RWPE2 (cell line): ENCODE measurements around the gene S100A8.

ENCODE experiments used
- ATAC-seq: fragments of 200-7000 bp; cut with Tn5 transposase; 3 replicates; pipeline ENCODE4 v1.9.1; 2021; ENCODE audit warnings: low read depth
- DNase-seq: peaks from one replicate; pipeline ENCODE4 v3.0.0-alpha.2; 2020; ENCODE audit warnings: low spot score
- H3K27ac ChIP-seq: fragments of 450-650 bp; 2 replicates; pipeline ENCODE4 v1.5.1; 2017; ENCODE audit warnings: mild to moderate bottlenecking; ENCODE audit not compliant: poor library complexity, severe bottlenecking
- H3K27me3 ChIP-seq: fragments of 250-450 bp; sonication (Bioruptor Pico); 2 replicates; pipeline ENCODE4 v1.5.1; 2021; ENCODE audit warnings: mild to moderate bottlenecking, moderate library complexity; ENCODE audit not compliant: insufficient read depth, poor library complexity, severe bottlenecking
- H3K36me3 ChIP-seq: fragments of 250-450 bp; sonication (Bioruptor Pico); 2 replicates; pipeline ENCODE4 v1.5.1; 2020; ENCODE audit warnings: low read depth, mild to moderate bottlenecking, moderate library complexity
- H3K4me1 ChIP-seq: fragments of 250-450 bp; sonication (Bioruptor Pico); 2 replicates; pipeline ENCODE4 v1.5.1; 2021; ENCODE audit warnings: mild to moderate bottlenecking, moderate library complexity; ENCODE audit not compliant: insufficient read depth, poor library complexity, severe bottlenecking
- H3K4me3 ChIP-seq: fragments of 250-450 bp; sonication (Bioruptor Pico); 2 replicates; pipeline ENCODE4 v1.5.1; 2021; ENCODE audit warnings: mild to moderate bottlenecking, moderate library complexity; ENCODE audit not compliant: severe bottlenecking
- H3K9me3 ChIP-seq: fragments of 250-450 bp; sonication (Bioruptor Pico); 2 replicates; pipeline ENCODE4 v1.5.1; 2021; ENCODE audit warnings: mild to moderate bottlenecking, moderate library complexity; ENCODE audit not compliant: severe bottlenecking
- TF ChIP-seq, protein P1 (sequence below): fragments of 450-650 bp; IDR thresholded peaks from one replicate; pipeline ENCODE4 v1.5.1; 2017; ENCODE audit warnings: mild to moderate bottlenecking, moderate library complexity; ENCODE audit not compliant: poor library complexity, severe bottlenecking

The S100A8 gene

GRCh38 chr1:153399401-153400055, 8.7 kb upstream of the S100A8 start:
- H3K36me3 ChIP-seq: no peaks in the 10 kb centered on the region
- no peaks in the 10 kb centered on the region for H3K27me3 ChIP-seq
- H3K4me3 ChIP-seq: no peak overlapping the region
- ATAC-seq: no peak
- DNase-seq: no peak
- H3K27ac ChIP-seq: no peak overlapping the region
- TF ChIP-seq, protein P1, sequence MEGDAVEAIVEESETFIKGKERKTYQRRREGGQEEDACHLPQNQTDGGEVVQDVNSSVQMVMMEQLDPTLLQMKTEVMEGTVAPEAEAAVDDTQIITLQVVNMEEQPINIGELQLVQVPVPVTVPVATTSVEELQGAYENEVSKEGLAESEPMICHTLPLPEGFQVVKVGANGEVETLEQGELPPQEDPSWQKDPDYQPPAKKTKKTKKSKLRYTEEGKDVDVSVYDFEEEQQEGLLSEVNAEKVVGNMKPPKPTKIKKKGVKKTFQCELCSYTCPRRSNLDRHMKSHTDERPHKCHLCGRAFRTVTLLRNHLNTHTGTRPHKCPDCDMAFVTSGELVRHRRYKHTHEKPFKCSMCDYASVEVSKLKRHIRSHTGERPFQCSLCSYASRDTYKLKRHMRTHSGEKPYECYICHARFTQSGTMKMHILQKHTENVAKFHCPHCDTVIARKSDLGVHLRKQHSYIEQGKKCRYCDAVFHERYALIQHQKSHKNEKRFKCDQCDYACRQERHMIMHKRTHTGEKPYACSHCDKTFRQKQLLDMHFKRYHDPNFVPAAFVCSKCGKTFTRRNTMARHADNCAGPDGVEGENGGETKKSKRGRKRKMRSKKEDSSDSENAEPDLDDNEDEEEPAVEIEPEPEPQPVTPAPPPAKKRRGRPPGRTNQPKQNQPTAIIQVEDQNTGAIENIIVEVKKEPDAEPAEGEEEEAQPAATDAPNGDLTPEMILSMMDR: no peak
- H3K9me3 ChIP-seq: no peaks in the 10 kb centered on the region
- no peaks in the 10 kb centered on the region for H3K4me1 ChIP-seq

DNA sequence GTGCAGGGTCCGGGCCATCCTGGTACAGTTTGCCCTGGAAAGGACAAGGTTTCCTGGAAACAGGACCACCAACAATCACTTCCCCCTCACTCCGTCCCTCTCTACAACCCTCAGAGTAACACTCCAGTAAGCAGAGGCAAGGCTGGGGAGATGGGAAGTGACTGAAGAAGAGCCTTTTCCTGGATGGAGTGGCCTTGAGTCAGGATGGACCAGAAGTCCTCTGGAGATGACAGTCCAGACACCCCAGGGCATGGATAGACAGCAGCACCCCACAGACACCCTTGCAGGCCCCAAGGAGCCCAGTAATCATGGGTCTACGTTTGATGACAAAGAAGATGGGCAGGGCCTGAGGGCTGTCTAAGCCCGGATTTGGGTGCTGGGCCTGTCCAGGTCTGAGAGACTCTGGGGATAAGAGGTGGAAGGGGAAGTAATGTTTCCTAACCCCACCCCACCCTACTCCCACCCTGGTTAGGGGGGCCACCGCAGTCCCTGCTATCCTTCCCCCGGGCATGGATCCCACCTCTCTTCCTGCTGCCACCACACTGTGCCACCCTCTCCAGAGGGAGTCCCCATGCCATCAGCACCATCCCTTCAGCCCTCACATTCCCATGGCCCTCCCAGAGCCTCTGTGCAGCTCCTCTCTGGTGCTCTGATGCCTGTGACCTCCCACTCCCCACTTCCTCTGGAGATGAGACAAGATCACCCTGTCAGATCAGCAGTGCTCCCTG, 7.2 kb upstream of the S100A8 start:
- Histone ChIP-seq H3K27ac (no peak overlapping the region), H3K4me1 (no peaks in the 10 kb centered on the region), H3K9me3 (no peaks in the 10 kb centered on the region), H3K27me3 (no peaks in the 10 kb centered on the region), H3K4me3 (no peak overlapping the region), H3K36me3 (no peaks in the 10 kb centered on the region)
- TF ChIP-seq, protein P1: no peak
- ATAC-seq (no peak), DNase-seq (no peak)

DNA sequence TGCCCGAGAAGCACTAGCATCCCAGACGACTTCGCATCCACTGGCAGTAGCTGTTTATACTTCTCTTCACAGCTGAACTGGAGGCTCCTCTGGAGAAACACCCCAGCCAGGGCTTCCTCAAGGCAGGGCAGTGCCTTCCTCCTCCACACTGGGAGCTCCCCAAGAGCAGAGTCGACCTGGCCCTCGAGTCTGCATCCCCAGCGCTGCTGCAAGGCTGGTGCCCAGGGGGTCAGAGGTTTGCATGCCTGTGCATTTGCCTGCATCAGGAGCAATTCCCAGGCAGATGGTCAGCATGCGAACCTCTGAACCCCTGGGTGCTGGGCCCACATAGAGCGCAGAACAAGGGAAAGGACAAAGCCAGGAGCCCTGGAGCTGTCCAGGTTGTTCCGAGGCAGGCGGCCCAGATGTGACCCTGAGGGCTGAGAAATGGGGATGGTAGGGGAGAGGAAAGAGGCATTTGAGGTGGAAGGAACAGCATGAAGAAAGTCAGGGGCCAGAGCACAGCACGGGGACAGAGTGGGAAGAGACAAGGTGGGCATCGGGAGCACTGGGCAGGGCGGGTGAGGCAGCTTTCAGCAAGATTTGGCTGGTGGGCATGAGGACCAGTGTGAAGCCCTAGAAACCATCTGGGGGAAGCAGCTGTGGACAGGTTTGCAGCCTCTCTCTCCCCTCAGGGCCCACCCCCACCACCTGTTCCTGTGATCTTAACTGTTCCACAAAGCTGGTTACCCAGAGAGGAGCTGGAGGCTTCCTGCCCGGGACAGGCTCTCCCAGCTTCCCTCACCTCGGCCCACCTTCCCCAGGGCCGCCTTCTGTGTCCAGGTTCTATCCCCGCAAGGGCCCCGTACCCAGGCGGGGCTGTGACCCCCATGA, 6.4 kb upstream of the S100A8 start:
- no peak for ATAC-seq
- H3K9me3 ChIP-seq: no peaks in the 10 kb centered on the region
- H3K4me1 ChIP-seq: no peaks in the 10 kb centered on the region
- DNase-seq: no peak
- no peaks in the 10 kb centered on the region for H3K27me3 ChIP-seq
- H3K4me3 ChIP-seq: no peak overlapping the region
- TF ChIP-seq, protein P1: no peak
- H3K36me3 ChIP-seq: no peaks in the 10 kb centered on the region
- H3K27ac ChIP-seq: no peak overlapping the region

- ATAC-seq: no peak
- H3K9me3 ChIP-seq: no peaks in the 10 kb centered on the region
- peaks cover under 1% of the 10 kb centered on the region for H3K4me1 ChIP-seq
- H3K27ac ChIP-seq: no peak overlapping the region
- no peak for DNase-seq
- H3K4me3 ChIP-seq: no peak overlapping the region
- no peaks in the 10 kb centered on the region for H3K27me3 ChIP-seq
- no peaks in the 10 kb centered on the region for H3K36me3 ChIP-seq
- TF ChIP-seq, protein P1: no peak
Observed at GRCh38 chr1:153396461-153396860, 5.6 kb upstream of the S100A8 start.
